ENCODE data around the gene SPRYD3. TPM values are rescaled to one million over a fixed set of nuclear protein-coding genes. Genes with fewer than 3 reads are reported as not detected.

The SPRYD3 gene
- total RNA-seq, 1 donor from 2014 or later, result 21.8 TPM

DNA sequence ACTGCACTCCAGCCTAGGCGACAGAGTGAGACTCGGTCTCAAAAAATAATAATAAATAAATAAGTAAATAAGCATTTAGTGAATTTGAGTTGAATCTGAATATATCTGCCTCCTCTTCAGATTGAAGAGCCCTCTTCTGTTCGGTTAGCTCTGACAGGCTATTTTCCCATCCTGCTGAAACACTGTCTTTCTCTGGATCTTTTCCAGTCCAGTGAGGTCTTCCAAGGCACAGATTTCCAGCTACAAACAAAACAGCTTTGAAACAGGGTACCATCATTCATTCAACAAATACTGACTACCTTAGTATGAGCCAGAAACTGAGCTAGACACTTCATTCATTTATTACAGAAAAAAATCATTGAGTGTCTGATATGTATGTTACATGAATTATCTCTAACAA is 7.2 kb upstream of the SPRYD3 start:
- FAIRE-seq, result no peak
- no peak overlapping the region for H3K4me3 ChIP-seq (ENCODE audit: insufficient read depth, low read depth, low read length)

DNA sequence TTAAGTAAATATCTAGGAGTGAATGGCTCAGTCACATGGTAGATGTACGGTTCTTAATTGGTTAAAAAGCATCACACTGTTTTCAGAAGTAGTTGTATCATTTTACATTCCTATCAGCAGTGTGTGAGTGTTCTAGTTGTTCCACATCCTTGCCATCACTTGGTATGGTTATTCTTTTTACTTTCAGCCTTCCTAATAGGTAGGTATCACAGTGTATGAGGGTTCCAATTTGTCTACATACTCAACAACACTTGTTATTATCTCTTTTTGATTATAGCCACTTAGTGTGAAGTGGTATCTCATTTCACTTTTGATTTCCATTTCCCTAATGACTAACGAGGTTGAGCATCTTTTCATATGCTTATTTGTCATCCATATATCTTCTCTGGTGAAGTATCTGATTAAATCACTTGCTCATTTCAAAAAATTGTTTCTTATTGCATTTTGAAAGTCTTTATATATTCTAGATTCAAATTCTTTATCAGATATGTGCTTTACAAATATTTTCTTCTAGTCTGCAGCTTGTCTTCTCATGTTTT is 3.5 kb upstream of the SPRYD3 start:
- no peaks in the 10 kb centered on the region for H4K20me1 ChIP-seq (ENCODE audit: insufficient read depth, low read length)
- DNase-seq (ENCODE audit: low read depth) (no peak), FAIRE-seq (no peak)
- no peak overlapping the region for H3K27ac Mint-ChIP-seq (ENCODE audit: unreplicated experiment)
- H3K4me1 ChIP-seq (ENCODE audit: insufficient read depth, low read length), result peaks cover 22% of the 10 kb centered on the region
- no peak overlapping the region for H2AFZ ChIP-seq (ENCODE audit: low read depth, low read length)
- peaks cover 8% of the 10 kb centered on the region for H3K4me1 Mint-ChIP-seq (ENCODE audit: low read depth, unreplicated experiment)
- no peak overlapping the region for H3K4me2 ChIP-seq (ENCODE audit: low read length)
- no peaks in the 10 kb centered on the region for H3K36me3 ChIP-seq (ENCODE audit: insufficient read depth, low read length)
- no peaks in the 10 kb centered on the region for H3K36me3 Mint-ChIP-seq (ENCODE audit: low read depth, unreplicated experiment)
- TF ChIP-seq EZH2 (IDR thresholded peaks at IDR 0.05; ENCODE audit: insufficient read depth, low read length), result no peak
- TF ChIP-seq, protein P1, sequence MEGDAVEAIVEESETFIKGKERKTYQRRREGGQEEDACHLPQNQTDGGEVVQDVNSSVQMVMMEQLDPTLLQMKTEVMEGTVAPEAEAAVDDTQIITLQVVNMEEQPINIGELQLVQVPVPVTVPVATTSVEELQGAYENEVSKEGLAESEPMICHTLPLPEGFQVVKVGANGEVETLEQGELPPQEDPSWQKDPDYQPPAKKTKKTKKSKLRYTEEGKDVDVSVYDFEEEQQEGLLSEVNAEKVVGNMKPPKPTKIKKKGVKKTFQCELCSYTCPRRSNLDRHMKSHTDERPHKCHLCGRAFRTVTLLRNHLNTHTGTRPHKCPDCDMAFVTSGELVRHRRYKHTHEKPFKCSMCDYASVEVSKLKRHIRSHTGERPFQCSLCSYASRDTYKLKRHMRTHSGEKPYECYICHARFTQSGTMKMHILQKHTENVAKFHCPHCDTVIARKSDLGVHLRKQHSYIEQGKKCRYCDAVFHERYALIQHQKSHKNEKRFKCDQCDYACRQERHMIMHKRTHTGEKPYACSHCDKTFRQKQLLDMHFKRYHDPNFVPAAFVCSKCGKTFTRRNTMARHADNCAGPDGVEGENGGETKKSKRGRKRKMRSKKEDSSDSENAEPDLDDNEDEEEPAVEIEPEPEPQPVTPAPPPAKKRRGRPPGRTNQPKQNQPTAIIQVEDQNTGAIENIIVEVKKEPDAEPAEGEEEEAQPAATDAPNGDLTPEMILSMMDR (IDR thresholded peaks at IDR 0.05; ENCODE audit: insufficient read depth, low read depth, low read length), result no peak
- peaks cover 3% of the 10 kb centered on the region for H3K27me3 Mint-ChIP-seq (ENCODE audit: low read depth, unreplicated experiment)
- H3K9me3 ChIP-seq (ENCODE audit: insufficient read depth, low read depth, low read length), result no peaks in the 10 kb centered on the region
- no peaks in the 10 kb centered on the region for H3K27me3 ChIP-seq (ENCODE audit: insufficient read depth, low read length)
- no peak overlapping the region for H3K27ac ChIP-seq (ENCODE audit: low read depth, low read length)
- peaks cover 12% of the 10 kb centered on the region for H3K79me2 ChIP-seq (ENCODE audit: insufficient read depth, low read length)
- H3K4me3 ChIP-seq (ENCODE audit: insufficient read depth, low read depth, low read length), result no peak overlapping the region
- H3K9ac ChIP-seq (ENCODE audit: low read length), result no peak overlapping the region
- H3K9me3 Mint-ChIP-seq (ENCODE audit: unreplicated experiment), result no peaks in the 10 kb centered on the region
- H3K4me3 Mint-ChIP-seq (ENCODE audit: unreplicated experiment), result no peak overlapping the region

More for the DNA sequence above, 7.2 kb upstream of the SPRYD3 start:
- Histone ChIP-seq H3K27ac (ENCODE audit: low read depth, low read length) (no peak overlapping the region), H3K4me2 (ENCODE audit: low read length) (no peak overlapping the region), H2AFZ (ENCODE audit: low read depth, low read length) (no peak overlapping the region), H3K36me3 (ENCODE audit: insufficient read depth, low read length) (no peaks in the 10 kb centered on the region), H3K9me3 (ENCODE audit: insufficient read depth, low read depth, low read length) (no peaks in the 10 kb centered on the region), H3K27me3 (ENCODE audit: insufficient read depth, low read length) (no peaks in the 10 kb centered on the region), H3K79me2 (ENCODE audit: insufficient read depth, low read length) (no peaks in the 10 kb centered on the region), H3K4me1 (ENCODE audit: insufficient read depth, low read length) (no peaks in the 10 kb centered on the region), H4K20me1 (ENCODE audit: insufficient read depth, low read length) (no peaks in the 10 kb centered on the region), H3K9ac (ENCODE audit: low read length) (no peak overlapping the region)
- Mint-ChIP-seq H3K4me1 (ENCODE audit: low read depth, unreplicated experiment) (peaks cover 2% of the 10 kb centered on the region), H3K27me3 (ENCODE audit: low read depth, unreplicated experiment) (peaks cover 14% of the 10 kb centered on the region), H3K27ac (ENCODE audit: unreplicated experiment) (no peak overlapping the region), H3K9me3 (ENCODE audit: unreplicated experiment) (no peaks in the 10 kb centered on the region), H3K4me3 (ENCODE audit: unreplicated experiment) (no peak overlapping the region), H3K36me3 (ENCODE audit: low read depth, unreplicated experiment) (no peaks in the 10 kb centered on the region)
- TF ChIP-seq EZH2 (IDR thresholded peaks at IDR 0.05; ENCODE audit: insufficient read depth, low read length), result no peak
- TF ChIP-seq, protein P1 (IDR thresholded peaks at IDR 0.05; ENCODE audit: insufficient read depth, low read depth, low read length), result no peak
- no peak for DNase-seq (ENCODE audit: low read depth)

DNA sequence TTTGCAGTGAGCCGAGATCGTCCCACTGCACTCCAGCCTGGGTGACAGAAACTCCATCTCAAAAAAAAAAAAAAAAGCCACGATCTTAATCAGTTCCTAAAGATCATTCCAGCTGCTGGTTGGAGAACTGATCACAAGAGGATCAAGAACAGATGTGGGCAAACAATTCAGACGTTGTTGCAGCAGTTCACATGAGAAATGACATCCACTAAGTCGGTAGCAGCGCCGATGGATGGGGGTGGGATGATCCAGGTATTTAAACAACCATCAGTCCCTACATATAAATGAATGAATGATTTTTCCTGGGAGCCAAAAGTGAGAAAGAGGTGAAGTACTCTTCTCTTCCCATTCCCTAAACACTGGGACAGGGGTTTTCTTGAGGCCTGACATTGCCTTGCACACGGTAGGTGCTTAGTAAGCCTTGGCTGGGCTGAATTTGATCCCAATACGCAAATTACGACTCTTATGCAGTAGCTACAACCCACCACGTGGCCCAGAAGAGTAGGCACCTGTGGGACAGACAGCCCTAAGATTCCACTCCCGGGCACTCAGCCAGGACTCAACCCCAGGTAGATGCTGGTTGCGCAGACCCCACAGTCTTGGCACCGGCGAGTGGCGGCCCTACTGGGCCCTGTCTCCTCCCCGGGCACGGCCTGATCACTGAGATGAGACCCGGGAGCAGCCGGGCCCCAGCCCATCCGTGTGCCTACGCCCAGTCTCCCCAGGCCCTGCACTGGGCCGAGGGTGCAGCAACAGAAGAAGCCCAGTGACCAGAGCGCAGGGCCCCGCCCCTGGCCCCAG is 565 bp downstream of the SPRYD3 start:
- H3K9ac ChIP-seq (ENCODE audit: low read length), result peak overlapping the region; percentile 86
- no peak overlapping the region for H3K27ac Mint-ChIP-seq (ENCODE audit: unreplicated experiment)

More for the DNA sequence above, 565 bp downstream of the SPRYD3 start:
- DNase-seq (ENCODE audit: low read depth) (no peak), FAIRE-seq (no peak)
- Histone ChIP-seq H3K27ac (ENCODE audit: low read depth, low read length) (peak overlapping the region; percentile 26), H3K27me3 (ENCODE audit: insufficient read depth, low read length) (no peaks in the 10 kb centered on the region), H4K20me1 (ENCODE audit: insufficient read depth, low read length) (no peaks in the 10 kb centered on the region), H3K9me3 (ENCODE audit: insufficient read depth, low read depth, low read length) (no peaks in the 10 kb centered on the region), H3K4me3 (ENCODE audit: insufficient read depth, low read depth, low read length) (peak overlapping the region; percentile 67), H3K79me2 (ENCODE audit: insufficient read depth, low read length) (peaks cover 21% of the 10 kb centered on the region), H3K4me2 (ENCODE audit: low read length) (peak overlapping the region; percentile 92), H3K4me1 (ENCODE audit: insufficient read depth, low read length) (peaks cover 22% of the 10 kb centered on the region), H3K36me3 (ENCODE audit: insufficient read depth, low read length) (peaks cover 26% of the 10 kb centered on the region), H2AFZ (ENCODE audit: low read depth, low read length) (peak overlapping the region; percentile 11)
- Mint-ChIP-seq H3K36me3 (ENCODE audit: low read depth, unreplicated experiment) (peaks cover 24% of the 10 kb centered on the region), H3K4me1 (ENCODE audit: low read depth, unreplicated experiment) (peaks cover 14% of the 10 kb centered on the region), H3K9me3 (ENCODE audit: unreplicated experiment) (no peaks in the 10 kb centered on the region), H3K27me3 (ENCODE audit: low read depth, unreplicated experiment) (no peaks in the 10 kb centered on the region), H3K4me3 (ENCODE audit: unreplicated experiment) (peak overlapping the region; percentile 87)
- no peak for TF ChIP-seq EZH2 (IDR thresholded peaks at IDR 0.05; ENCODE audit: insufficient read depth, low read length)
- TF ChIP-seq, protein P1 (IDR thresholded peaks at IDR 0.05; ENCODE audit: insufficient read depth, low read depth, low read length), result no peak

All from astrocyte (in vitro differentiated cells and primary cell).